Natural killer cell (primary cell): Measurements from ENCODE around the gene IL1RAPL1. TPM values are rescaled to one million over a fixed set of nuclear protein-coding genes. Genes with fewer than 3 reads are reported as not detected.

Experiments used
- ATAC-seq, 3 donors: fragments of 150-1000 bp in 2 of 3; fragments of 200-7000 bp in 1 of 3; cut with Tn5 transposase; 1 replicate in 1 of 3; 2 replicates in 2 of 3; pipeline ENCODE4 v1.10.0; 2021; ENCODE audit warnings: mild to moderate bottlenecking in 2 of 3, moderate library complexity in 2 of 3
- DNase-seq, 2 donors: peaks; one replicate each; pipeline versions ENCODE4 v3.0.0 to v3.0.0-alpha.2; 2013 to 2021; ENCODE audit warnings: mixed read lengths in 1 of 2
- H3K27ac ChIP-seq: one replicate; pipeline ENCODE4 v1.5.1; 2013; ENCODE audit warnings: mild to moderate bottlenecking, low read length
- H3K27me3 ChIP-seq: one replicate; pipeline ENCODE4 v1.6.1; 2013; ENCODE audit warnings: low read length; ENCODE audit not compliant: control insufficient read depth, insufficient read depth
- H3K36me3 ChIP-seq: one replicate; pipeline ENCODE4 v1.6.1; 2013; ENCODE audit warnings: low read length; ENCODE audit not compliant: control insufficient read depth, insufficient read depth
- H3K4me1 ChIP-seq: one replicate; pipeline ENCODE4 v1.6.1; 2013; ENCODE audit warnings: low read length; ENCODE audit not compliant: control insufficient read depth, insufficient read depth
- H3K4me3 ChIP-seq: one replicate; pipeline ENCODE4 v1.5.1; 2013; ENCODE audit warnings: low read length
- H3K9me3 ChIP-seq: one replicate; pipeline ENCODE4 v1.6.1; 2013; ENCODE audit warnings: low read length; ENCODE audit not compliant: control insufficient read depth, insufficient read depth
- H3K27ac Mint-ChIP-seq, 2 donors: one replicate each; pipeline ENCODE4 v1.8.0; 2022; ENCODE audit warnings: mild to moderate bottlenecking in 2 of 2, mixed read lengths in 2 of 2, moderate library complexity in 1 of 2
- H3K27me3 Mint-ChIP-seq, 2 donors: one replicate each; pipeline ENCODE4 v1.8.0; 2022; ENCODE audit warnings: low read depth in 2 of 2, mixed read lengths in 2 of 2
- H3K36me3 Mint-ChIP-seq: one replicate; pipeline ENCODE4 v1.8.0; 2022; ENCODE audit warnings: mixed read lengths
- H3K4me1 Mint-ChIP-seq, 2 donors: one replicate each; pipeline ENCODE4 v1.8.0; 2022; ENCODE audit warnings: mixed read lengths in 2 of 2
- H3K4me3 Mint-ChIP-seq: one replicate; pipeline ENCODE4 v1.8.0; 2022; ENCODE audit warnings: mild to moderate bottlenecking, moderate library complexity, mixed read lengths
- H3K9me3 Mint-ChIP-seq, 2 donors: one replicate each; pipeline ENCODE4 v1.8.0; 2022; ENCODE audit warnings: mixed read lengths in 2 of 2
- WGBS: methylation state at CpG from one replicate; pipeline ENCODE4 v1.1.7; 2013; ENCODE audit warnings: missing lambda C conversion rate; ENCODE audit not compliant: insufficient coverage; 5-methylcytosine and 5-hydroxymethylcytosine counted together
- intact Hi-C: fragments of 100-400 bp; cut with micrococcal nuclease; formaldehyde crosslinking; loops from one replicate; pipeline ENCODE4 v1.14.2; 2022
- total RNA-seq, 4 donors: library from RNA; stranded (reverse); fragments of 120-200 nt in 1 of 4; gene quantifications; one replicate each; pipeline versions ENCODE4 v1.2.3 to v1.2.4, GENCODE V29; 2013 to 2022
- TF ChIP-seq, protein P1 (sequence below): fragments of 200-600 bp; IDR thresholded peaks from one replicate; pipeline ENCODE4 v1.8.0; 2022; ENCODE audit warnings: antibody characterized with exemption

IL1RAPL1 gene
- total RNA-seq, 3 donors from 2014 or later (not counting 1 experiment from before 2014, with no cell fraction given): not detected

DNA sequence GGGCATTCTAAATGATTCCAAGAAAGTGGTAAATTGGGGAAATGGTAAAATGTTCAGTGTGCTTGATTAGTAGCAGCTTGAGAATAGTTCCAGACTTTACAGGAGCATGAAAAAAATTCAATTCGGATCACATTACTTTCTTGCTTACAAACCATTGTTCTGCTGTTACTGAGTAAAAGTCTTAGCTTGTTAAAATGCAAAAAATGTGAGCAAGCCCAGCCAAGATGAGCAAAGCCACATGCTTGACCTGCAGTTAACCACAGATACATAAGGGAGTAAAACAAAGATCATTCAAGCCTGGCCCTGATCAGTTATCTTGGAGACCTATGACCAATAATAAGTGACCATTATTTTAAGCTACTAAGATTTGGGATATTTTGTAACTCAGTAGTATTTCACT is 1065.2 kb downstream of the IL1RAPL1 start:
- no peaks in the 10 kb centered on the region for H3K27me3 ChIP-seq
- Mint-ChIP-seq H3K4me3 (no peak overlapping the region), H3K4me1 (no peaks in the 10 kb centered on the region), H3K9me3 (peaks cover 9 to 10% of the 10 kb centered on the region in 2 donors), H3K27me3 (no peaks in the 10 kb centered on the region), H3K36me3 (no peaks in the 10 kb centered on the region), H3K27ac (no peak overlapping the region)
- no peak for ATAC-seq
- no peak overlapping the region for H3K4me3 ChIP-seq
- no peaks in the 10 kb centered on the region for H3K4me1 ChIP-seq
- no peaks in the 10 kb centered on the region for H3K36me3 ChIP-seq
- intact Hi-C loops: no loop called here
- WGBS: 80% methylated on average over 1 of the region's 1 CpG
- no peak overlapping the region for H3K27ac ChIP-seq
- TF ChIP-seq, protein P1, sequence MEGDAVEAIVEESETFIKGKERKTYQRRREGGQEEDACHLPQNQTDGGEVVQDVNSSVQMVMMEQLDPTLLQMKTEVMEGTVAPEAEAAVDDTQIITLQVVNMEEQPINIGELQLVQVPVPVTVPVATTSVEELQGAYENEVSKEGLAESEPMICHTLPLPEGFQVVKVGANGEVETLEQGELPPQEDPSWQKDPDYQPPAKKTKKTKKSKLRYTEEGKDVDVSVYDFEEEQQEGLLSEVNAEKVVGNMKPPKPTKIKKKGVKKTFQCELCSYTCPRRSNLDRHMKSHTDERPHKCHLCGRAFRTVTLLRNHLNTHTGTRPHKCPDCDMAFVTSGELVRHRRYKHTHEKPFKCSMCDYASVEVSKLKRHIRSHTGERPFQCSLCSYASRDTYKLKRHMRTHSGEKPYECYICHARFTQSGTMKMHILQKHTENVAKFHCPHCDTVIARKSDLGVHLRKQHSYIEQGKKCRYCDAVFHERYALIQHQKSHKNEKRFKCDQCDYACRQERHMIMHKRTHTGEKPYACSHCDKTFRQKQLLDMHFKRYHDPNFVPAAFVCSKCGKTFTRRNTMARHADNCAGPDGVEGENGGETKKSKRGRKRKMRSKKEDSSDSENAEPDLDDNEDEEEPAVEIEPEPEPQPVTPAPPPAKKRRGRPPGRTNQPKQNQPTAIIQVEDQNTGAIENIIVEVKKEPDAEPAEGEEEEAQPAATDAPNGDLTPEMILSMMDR: no peak
- DNase-seq: no peak
- no peaks in the 10 kb centered on the region for H3K9me3 ChIP-seq

DNA sequence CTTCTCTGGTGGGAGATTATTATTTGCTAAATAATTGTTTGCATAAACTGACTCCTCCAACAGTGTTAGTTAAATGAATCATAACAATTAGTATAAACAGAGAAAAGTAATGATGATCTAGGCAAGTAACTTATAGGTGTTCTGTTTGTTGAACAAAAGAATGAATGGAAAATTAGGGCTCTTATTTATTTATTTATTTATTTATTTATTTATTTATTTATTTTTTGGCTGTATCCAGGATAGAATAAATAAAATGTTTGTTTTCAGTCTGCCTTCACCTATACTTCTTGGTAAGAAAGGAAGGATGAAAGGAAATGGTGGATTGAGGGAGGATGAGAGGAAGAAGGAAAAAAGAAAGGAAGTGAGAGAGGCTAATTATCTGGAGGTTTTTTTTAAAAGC is 1066.5 kb downstream of the IL1RAPL1 start:
- H3K27me3 ChIP-seq: no peaks in the 10 kb centered on the region
- no peaks in the 10 kb centered on the region for H3K36me3 ChIP-seq
- Mint-ChIP-seq H3K9me3 (peaks cover 7 to 9% of the 10 kb centered on the region in 2 donors), H3K27me3 (no peaks in the 10 kb centered on the region), H3K27ac (no peak overlapping the region), H3K4me1 (no peaks in the 10 kb centered on the region), H3K36me3 (no peaks in the 10 kb centered on the region), H3K4me3 (no peak overlapping the region)
- no peaks in the 10 kb centered on the region for H3K9me3 ChIP-seq
- TF ChIP-seq, protein P1: no peak
- H3K4me1 ChIP-seq: no peaks in the 10 kb centered on the region
- intact Hi-C loops: no loop called here
- no peak overlapping the region for H3K27ac ChIP-seq
- no peak overlapping the region for H3K4me3 ChIP-seq
- DNase-seq (no peak), ATAC-seq (no peak)

DNA sequence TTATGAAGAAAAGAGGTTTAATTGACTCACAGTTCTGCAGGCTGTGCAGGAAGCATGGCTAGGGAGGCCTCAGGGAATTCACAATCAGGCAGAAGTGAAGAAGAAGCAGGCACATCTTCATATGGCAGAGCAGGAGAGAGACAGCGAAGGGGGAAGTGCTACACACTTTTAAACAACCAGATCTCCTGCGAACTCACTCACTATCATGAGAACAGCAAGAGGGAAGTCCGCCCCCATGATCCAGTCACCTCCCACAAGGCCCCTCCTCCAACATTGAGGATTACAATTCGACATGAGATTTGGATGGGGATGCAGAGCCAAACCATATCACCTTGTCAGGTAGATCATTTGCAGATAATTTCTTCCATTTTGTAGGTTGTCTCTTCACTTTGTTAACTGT is 1072.7 kb downstream of the IL1RAPL1 start:
- Histone ChIP-seq H3K36me3 (no peaks in the 10 kb centered on the region), H3K27me3 (no peaks in the 10 kb centered on the region), H3K4me3 (no peak overlapping the region), H3K9me3 (no peaks in the 10 kb centered on the region), H3K27ac (no peak overlapping the region), H3K4me1 (no peaks in the 10 kb centered on the region)
- no peaks in the 10 kb centered on the region for H3K27me3 Mint-ChIP-seq
- DNase-seq (no peak), ATAC-seq (no peak)
- no peak overlapping the region for H3K27ac Mint-ChIP-seq
- TF ChIP-seq, protein P1: no peak
- WGBS: 79% methylated on average over 2 of the region's 4 CpGs
- no peaks in the 10 kb centered on the region for H3K4me1 Mint-ChIP-seq
- intact Hi-C loops: no loop called here
- peaks cover 8% of the 10 kb centered on the region in 2 donors for H3K9me3 Mint-ChIP-seq
- no peak overlapping the region for H3K4me3 Mint-ChIP-seq
- no peaks in the 10 kb centered on the region for H3K36me3 Mint-ChIP-seq

DNA sequence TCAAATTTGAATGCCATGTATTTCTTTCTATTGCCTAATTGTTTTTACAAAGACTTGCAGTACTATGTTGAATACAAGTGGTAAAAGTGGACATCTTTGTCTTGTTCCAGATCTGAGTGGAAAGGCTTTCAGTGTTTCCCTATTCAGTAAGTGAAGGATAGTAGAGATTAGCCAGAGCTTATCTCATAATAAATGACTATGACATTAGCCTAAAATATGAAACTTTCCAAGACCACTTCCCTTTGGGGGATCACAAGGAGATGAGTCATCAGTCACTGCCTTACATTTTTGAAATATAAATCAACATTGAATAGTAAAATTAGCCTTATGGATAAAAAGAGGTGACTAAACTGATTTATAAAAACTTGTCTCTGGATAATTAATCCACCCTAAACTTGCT is 1074.0 kb downstream of the IL1RAPL1 start:
- Histone ChIP-seq H3K36me3 (no peaks in the 10 kb centered on the region), H3K27me3 (no peaks in the 10 kb centered on the region), H3K9me3 (no peaks in the 10 kb centered on the region), H3K4me3 (no peak overlapping the region), H3K4me1 (no peaks in the 10 kb centered on the region), H3K27ac (no peak overlapping the region)
- ATAC-seq: no peak
- no peak overlapping the region for H3K27ac Mint-ChIP-seq
- TF ChIP-seq, protein P1: no peak
- no peaks in the 10 kb centered on the region for H3K4me1 Mint-ChIP-seq
- peaks cover 8% of the 10 kb centered on the region in 2 donors for H3K9me3 Mint-ChIP-seq
- no peak for DNase-seq
- intact Hi-C loops: no loop called here
- H3K27me3 Mint-ChIP-seq: no peaks in the 10 kb centered on the region
- no peak overlapping the region for H3K4me3 Mint-ChIP-seq
- no peaks in the 10 kb centered on the region for H3K36me3 Mint-ChIP-seq
